GM18951 (cell line): ENCODE measurements around the gene RASGRP3.
"Not testable (repeated sequence)": the region's sequence is repeated elsewhere in the genome, so short reads cannot be mapped to it uniquely, and the experiment has no call there.

Source experiments
- POLR2A ChIP-seq: IDR thresholded peaks from 4 replicates; pipeline ENCODE4 v1.6.1; 2011; ENCODE audit warnings: mild to moderate bottlenecking; ENCODE audit not compliant: insufficient read length, insufficient read depth; ENCODE audit errors: extremely low read depth
- in situ Hi-C: fragments of 300-500 bp; cut with MboI; formaldehyde crosslinking; loops from one replicate; pipeline ENCODE4 v1.12.0; 2022; ENCODE audit warnings: low sequenced_read_pairs, mixed read lengths, inconsistent platforms; ENCODE audit not compliant: unreplicated experiment

The RASGRP3 gene, protein sequence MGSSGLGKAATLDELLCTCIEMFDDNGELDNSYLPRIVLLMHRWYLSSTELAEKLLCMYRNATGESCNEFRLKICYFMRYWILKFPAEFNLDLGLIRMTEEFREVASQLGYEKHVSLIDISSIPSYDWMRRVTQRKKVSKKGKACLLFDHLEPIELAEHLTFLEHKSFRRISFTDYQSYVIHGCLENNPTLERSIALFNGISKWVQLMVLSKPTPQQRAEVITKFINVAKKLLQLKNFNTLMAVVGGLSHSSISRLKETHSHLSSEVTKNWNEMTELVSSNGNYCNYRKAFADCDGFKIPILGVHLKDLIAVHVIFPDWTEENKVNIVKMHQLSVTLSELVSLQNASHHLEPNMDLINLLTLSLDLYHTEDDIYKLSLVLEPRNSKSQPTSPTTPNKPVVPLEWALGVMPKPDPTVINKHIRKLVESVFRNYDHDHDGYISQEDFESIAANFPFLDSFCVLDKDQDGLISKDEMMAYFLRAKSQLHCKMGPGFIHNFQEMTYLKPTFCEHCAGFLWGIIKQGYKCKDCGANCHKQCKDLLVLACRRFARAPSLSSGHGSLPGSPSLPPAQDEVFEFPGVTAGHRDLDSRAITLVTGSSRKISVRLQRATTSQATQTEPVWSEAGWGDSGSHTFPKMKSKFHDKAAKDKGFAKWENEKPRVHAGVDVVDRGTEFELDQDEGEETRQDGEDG

DNA sequence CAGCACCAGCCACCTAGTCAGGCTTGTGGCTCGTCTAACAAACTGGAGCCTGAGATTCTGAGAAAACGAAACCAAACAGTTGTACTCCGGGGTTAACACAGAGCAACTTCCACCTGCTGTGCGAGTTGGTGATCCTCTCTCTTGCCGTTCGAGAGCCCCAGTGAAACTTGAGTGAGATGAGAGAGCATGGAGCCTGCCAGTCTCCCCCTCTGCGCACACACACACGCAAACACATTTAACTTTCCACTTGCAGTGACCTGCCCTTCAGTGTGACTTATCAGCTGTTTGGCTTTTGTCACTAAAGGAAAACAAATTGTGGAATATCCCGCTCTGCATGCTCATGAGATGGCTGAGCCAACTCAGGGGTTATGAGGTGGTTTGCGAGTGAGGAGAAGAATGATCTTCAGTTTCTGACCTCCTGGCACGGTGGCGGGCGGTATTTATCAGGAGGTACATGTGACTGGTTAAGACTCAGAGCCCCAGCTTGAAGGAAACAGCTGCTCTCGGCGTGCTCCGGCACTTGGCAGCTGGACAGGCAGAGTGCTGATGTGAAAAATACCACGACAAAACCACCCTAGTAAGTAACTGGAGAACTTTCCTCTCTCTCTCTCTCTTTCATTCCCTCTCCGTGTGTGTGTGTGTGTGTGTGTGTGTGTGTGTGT lies at the start of gene RASGRP3:
Gene RASGRP3, plus strand, starts transcription at position 519 of the 662 bp plus-strand sequence. CDS start 38,488 bp downstream, outside the sequence.
- in situ Hi-C loops, result no loop called here
- TF ChIP-seq POLR2A, result peak; percentile 69

DNA sequence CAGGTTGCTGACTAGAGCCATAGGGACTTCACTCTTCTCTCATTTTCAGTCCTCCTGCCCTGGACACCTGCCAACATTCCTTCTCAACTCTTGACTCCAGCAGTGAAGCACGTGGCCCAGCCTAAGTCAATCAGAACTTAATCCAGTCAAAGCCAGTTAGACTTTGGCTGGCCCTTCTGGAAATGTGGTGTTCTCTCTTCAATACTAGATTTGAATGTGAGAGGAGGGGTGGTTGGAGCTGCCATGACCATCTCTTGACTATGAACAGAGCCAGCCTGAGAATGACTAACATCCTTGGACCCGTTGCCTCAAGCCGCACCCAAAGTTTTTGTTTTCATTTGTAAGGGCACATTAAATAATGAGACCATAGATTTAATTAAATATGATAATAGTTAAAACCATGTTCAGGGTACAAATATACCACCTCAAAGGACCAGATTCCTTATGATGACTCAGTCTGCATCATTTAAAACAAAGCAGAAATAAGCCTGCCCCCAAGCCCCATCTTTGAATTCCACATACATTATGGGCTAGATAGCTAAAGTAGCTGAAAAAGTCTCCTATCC lies 49.7 kb upstream of the RASGRP3 start:
- no peak for TF ChIP-seq POLR2A
- in situ Hi-C loops, result no loop called here

DNA sequence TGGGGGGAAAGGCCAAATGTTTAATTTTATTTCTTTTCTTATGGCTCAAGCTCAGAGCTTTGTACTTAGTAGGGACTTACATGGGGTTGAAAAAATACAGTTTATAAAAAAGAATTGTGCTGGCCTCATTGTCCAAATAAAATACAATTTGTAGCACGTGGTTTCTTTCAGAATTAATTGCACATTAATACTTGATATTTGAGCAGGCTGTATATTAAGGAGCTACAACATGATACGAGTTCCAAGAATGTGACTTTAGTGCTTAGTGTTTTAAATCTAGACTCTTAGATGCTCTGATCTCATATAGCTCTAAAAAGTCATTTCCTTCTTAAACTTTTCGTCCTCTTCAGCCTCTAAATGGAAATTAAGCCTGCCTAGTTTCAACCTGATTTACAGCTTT lies 46.4 kb upstream of the RASGRP3 start:
- in situ Hi-C loops, result no loop called here
- TF ChIP-seq POLR2A, result no peak

DNA sequence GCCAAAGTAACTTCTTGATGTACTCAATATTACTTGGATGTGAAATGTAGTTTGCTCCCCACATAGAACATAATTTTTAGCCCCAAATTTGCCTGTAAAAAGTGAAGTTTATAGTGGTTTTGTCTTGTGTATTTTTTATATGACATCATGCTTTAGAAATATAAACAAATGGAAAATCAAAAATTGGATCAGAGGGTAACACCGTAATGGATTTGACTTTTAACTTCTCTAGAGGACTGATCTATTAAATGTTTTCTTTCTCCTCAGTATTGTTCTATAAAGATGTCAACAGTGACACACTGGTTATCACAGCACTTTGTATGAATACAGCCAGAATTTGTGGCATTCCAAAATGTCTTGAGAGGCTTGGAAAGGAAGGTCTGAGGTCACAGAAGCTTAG lies 45.6 kb upstream of the RASGRP3 start:
- in situ Hi-C loops, result no loop called here

DNA sequence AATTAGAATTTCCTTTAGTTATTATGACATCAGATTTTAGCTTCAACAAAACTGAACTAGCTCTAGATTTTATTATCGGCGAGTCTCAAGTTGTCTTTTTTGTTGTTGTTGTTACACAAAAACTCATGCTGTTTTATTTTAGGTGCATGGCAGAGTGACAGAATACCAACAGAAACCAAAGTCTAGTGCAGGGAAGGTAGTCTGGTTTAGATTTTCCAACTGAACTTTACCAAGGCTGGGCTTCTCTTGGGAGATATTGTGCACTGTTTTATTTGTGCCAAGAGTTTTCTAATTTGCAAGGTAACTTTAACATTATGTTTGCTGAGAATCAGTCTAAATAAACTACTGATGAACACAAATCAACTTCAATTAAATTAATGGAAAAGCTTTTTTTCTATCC lies 43.6 kb upstream of the RASGRP3 start:
- in situ Hi-C loops, result no loop called here
- TF ChIP-seq POLR2A, result no peak

More for the DNA sequence above, 45.6 kb upstream of the RASGRP3 start:
- TF ChIP-seq POLR2A, result no peak

DNA sequence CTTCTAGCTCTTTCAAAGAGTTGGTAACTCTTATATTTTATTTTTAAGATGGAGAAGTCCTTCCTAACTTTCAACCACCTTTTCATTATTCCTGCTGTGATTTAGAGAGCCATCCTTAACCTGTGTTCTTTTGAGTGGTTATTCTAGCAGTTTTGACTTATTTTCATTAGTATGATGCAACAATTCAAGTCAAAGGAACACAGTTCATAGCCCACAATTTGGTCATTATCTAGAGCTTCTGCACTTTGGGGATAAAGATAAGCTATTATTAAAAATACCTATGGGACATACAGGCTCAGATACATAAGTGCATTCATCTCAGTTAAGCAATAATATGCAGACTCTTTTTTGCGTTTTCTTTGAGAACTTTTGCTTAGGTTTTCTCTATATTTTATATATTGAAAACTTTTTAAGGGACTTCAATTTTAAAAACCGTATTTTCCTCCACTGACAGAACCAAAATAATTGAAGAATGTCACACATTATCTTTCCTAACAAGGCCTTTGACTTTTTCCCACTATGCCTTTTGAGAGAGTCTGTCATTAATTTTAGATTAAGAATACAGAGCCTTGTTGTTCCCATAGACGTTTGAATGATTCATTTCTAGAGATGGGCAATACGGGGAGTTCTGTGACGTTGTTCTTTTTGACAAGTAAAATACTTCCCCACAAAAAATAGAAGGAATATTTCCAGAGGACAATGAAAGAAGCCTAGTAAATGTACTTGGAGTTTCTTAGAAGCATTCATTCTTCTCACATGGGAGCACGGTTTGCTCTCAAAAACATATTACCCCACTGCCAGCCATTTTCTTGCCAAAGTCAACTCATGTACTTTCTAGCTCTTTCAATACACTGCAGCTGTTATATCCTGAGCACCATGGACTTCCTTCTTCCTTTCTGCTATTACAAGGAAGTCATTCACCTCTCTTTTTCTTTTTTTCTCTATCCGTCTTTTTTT lies 42.9 kb upstream of the RASGRP3 start:
- in situ Hi-C loops, result no loop called here
- no peak for TF ChIP-seq POLR2A

DNA sequence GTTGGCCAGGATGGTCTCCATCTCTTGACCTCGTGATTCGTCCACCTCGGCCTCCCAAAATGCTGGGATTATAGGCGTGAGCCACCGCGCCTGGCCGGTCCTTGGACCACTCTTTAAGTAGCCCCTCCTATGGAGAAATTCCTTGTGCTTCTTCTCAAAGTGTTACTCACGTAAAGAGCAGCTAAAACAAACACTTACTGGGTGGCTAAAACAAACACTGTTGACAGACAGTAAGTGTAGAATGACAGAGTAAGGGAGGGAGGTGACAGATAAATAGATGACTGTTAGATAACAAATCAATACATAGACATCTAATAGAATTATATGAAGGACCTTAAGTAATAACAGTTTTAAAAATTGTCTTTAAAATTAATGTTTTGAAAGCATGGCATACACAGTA lies 40.9 kb upstream of the RASGRP3 start:
- TF ChIP-seq POLR2A, result no peak
- in situ Hi-C loops, result no loop called here

DNA sequence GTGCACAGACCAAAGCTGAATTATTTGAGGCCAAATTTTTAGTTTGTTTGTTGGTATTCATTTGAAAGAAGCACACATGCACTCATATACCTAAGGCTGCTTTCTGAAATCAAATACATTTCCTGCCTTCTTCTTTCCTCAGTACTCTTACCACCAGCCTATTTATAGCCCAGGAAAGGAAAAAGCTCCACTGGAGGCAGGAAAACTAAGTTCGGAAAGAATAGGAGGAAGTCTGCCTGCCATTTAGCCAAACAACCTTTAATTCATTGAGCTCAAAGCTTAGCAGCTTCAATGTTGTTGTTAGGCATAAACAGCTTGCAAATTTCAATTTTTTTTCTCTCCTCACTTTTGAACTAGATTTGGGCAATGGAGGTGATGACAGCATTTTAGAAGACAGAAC lies 40.4 kb upstream of the RASGRP3 start:
- no peak for TF ChIP-seq POLR2A
- in situ Hi-C loops, result no loop called here

DNA sequence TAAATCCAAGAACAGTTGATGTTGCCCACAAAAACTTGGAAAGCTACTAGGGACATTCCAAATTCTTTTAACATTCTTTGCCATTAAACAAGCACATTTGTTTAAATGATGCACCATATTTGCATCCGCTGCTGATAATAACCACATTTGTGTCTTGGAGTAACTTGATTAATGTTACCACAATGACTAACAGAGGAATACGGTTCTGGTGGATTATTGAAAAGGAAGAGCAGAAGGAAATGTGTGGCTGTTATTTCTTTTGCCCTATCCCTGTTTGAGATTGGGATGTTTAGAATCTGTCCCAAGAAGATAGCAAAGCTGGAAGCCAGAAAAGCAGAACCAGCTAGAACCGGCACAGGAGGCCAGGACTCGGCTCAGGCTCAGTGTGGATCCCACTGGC lies 39.2 kb upstream of the RASGRP3 start:
- in situ Hi-C loops, result no loop called here
- no peak for TF ChIP-seq POLR2A

DNA sequence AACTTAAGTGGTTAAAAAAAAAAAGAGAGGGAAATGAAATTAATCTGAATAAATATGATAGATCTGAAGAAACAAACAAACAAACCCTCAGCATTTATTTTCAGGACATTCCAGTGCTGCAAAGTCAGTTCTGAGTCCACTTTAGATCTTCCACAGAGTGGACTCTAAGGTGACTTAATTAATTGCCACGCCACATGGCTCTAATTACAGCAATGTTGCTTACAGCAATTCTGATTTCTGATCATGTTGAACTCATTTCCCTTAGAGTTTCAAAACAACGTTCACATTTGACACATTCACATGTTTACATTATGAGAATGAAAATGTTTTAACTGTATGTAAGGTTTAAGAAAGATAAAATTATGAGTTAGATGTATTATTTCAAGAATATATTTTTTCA lies 38.6 kb upstream of the RASGRP3 start:
- no peak for TF ChIP-seq POLR2A
- in situ Hi-C loops, result no loop called here

DNA sequence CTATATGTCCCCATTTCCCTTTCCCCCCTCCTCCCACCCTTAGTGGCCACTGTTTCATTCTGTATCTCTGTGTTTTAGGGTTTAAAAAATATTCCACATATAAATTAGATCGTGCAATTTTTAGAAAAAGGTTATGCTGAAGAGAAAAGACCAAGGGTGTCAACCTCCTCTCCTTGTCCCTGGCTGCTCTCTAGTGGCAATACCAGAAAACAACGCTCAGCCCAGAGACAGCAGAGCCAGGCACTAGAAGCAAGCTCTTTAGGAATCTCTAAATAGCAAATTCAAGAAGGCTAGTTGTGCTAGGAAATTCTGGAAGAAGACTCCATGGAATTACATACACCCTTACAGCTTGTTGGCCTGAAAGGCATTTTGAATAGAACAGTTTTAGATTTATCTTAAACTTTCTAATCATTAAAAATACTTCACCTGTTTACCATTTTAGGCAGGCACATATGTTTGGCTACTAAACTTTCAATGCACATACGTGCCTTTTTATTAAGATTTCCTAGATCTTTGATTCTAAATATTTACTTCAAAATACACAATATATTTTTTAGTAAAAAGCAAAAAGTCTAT lies 35.1 kb upstream of the RASGRP3 start:
- TF ChIP-seq POLR2A, result no peak
- in situ Hi-C loops, result no loop called here

DNA sequence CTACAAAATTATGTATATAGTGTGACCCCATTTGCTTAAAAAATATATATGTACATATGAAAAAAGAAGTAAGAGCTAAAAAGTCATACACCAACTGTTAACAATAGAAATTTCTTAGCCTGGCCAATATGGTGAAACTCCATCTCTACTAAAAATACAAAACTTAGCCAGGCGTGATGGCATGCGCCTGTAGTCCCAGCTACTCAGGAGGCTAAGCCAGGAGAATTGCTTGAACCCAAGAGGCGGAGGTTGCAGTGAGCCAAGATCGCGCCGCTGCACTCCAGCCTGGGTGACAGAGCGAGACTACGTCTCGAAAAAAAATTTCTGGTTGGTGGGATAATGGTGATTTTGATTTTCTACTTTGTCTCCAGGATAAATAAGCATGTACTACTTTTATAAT lies 34.4 kb upstream of the RASGRP3 start:
- in situ Hi-C loops, result not testable (repeated sequence)

DNA sequence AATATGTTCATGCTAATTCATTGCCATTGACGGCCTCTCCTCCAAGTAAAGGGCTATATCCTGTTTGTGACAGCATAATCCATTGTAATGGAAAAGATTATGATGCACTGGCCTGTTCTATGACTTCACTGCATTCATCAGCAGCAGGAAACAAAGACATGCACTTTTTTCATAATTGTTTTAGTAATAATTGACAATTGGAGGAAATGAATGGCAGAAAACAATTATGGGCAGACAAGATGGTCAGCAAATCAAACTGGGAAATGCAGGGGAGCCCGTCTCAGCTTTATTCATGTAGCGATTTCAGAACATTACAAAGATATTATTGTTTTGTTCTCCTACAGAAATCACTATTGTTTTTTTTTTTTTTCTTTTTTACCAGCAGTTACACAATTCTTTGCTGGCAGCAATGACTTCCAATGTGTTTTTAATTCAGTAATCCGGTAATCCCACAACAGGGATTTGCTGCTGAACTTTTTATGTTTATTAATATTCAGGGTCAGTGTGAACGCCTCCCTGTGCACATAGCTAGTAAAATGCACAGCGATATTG lies 33.8 kb upstream of the RASGRP3 start:
- in situ Hi-C loops, result no loop called here
- TF ChIP-seq POLR2A, result no peak
